ENCODE measurements around the gene AFF1.

DNA sequence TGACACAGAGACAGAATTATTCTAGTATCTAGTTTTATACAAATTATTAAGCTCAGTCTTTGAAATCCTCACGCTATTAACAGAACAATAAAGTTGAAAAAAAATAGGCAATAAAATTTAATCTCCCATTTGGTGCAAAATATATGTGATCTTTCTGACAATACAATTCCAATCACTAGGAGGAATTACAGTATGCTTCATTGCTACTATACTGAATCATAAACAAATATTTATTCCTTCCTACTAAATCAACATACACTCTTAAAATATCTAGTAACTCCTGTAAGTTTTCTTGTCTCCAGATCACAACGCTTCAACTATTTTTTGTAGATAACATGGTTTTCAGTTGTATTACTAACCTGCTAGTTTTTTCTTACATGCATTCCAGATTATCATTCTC, 239.9 kb downstream of the AFF1 start:
- TF ChIP-seq NFE2L2 (IDR thresholded peaks at IDR 0.05; ENCODE audit: low read depth, low read length) (no peak), BHLHE40 (IDR thresholded peaks at IDR 0.05; ENCODE audit: low read depth, low read length) (no peak), MXI1 (IDR thresholded peaks at IDR 0.05; ENCODE audit: borderline replicate concordance, low read depth, low read length) (no peak), POLR2A (IDR thresholded peaks at IDR 0.05; ENCODE audit: low read depth, low read length) (no peak), MAFK (IDR thresholded peaks at IDR 0.05; ENCODE audit: low read depth, low read length) (no peak), RAD21 (IDR thresholded peaks at IDR 0.05; ENCODE audit: low read length) (no peak), RCOR1 (IDR thresholded peaks at IDR 0.05; ENCODE audit: insufficient replicate concordance, low read length) (no peak), SMC3 (IDR thresholded peaks at IDR 0.05; ENCODE audit: low read depth, low read length) (no peak)
- TF ChIP-seq, protein P1, sequence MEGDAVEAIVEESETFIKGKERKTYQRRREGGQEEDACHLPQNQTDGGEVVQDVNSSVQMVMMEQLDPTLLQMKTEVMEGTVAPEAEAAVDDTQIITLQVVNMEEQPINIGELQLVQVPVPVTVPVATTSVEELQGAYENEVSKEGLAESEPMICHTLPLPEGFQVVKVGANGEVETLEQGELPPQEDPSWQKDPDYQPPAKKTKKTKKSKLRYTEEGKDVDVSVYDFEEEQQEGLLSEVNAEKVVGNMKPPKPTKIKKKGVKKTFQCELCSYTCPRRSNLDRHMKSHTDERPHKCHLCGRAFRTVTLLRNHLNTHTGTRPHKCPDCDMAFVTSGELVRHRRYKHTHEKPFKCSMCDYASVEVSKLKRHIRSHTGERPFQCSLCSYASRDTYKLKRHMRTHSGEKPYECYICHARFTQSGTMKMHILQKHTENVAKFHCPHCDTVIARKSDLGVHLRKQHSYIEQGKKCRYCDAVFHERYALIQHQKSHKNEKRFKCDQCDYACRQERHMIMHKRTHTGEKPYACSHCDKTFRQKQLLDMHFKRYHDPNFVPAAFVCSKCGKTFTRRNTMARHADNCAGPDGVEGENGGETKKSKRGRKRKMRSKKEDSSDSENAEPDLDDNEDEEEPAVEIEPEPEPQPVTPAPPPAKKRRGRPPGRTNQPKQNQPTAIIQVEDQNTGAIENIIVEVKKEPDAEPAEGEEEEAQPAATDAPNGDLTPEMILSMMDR (conservative IDR thresholded peaks at IDR 0.05; ENCODE audit: low read depth, low read length), result no peak
- TF ChIP-seq, protein P2, sequence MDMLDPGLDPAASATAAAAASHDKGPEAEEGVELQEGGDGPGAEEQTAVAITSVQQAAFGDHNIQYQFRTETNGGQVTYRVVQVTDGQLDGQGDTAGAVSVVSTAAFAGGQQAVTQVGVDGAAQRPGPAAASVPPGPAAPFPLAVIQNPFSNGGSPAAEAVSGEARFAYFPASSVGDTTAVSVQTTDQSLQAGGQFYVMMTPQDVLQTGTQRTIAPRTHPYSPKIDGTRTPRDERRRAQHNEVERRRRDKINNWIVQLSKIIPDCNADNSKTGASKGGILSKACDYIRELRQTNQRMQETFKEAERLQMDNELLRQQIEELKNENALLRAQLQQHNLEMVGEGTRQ (IDR thresholded peaks at IDR 0.05; ENCODE audit: low read depth, low read length), result no peak

Measured in IMR-90 (cell line).